Heart right ventricle (tissue), 16 donors: Measurements from ENCODE around the gene MOSPD2. TPM values are rescaled to one million over a fixed set of nuclear protein-coding genes. Genes with fewer than 3 reads are reported as not detected.

Experiments used
- ATAC-seq, 8 donors: fragments of 200-7000 bp; cut with Tn5 transposase; one replicate each; pipeline ENCODE4 v1.9.1; 2020; ENCODE audit warnings: mild to moderate bottlenecking in 8 of 8, moderate library complexity in 8 of 8, moderate number of reproducible peaks in 1 of 8
- DNase-seq, 2 donors: peaks; one replicate each; pipeline ENCODE4 v3.0.0-alpha.2; 2020
- H3K27ac ChIP-seq, 10 donors: fragments of 200-600 bp; sonication (generic) in 2 of 10; one replicate each; pipeline versions ENCODE4 v1.5.0 to v1.8.0; 2020 to 2022; ENCODE audit warnings: mild to moderate bottlenecking in 3 of 10
- H3K27me3 ChIP-seq, 7 donors: fragments of 200-600 bp; one replicate each; pipeline ENCODE4 v1.8.0; 2021 to 2022; ENCODE audit warnings: mild to moderate bottlenecking in 2 of 7
- H3K36me3 ChIP-seq, 9 donors: fragments of 200-600 bp; sonication (generic) in 1 of 9; one replicate each; pipeline versions ENCODE4 v1.5.0 to v1.8.0; 2020 to 2022; ENCODE audit warnings: mild to moderate bottlenecking in 2 of 9
- H3K4me1 ChIP-seq, 9 donors: fragments of 200-600 bp; sonication (generic) in 1 of 9; one replicate each; pipeline versions ENCODE4 v1.5.0 to v1.8.0; 2020 to 2022; ENCODE audit warnings: mild to moderate bottlenecking in 4 of 9
- H3K4me3 ChIP-seq, 10 donors: fragments of 200-600 bp; sonication (generic) in 2 of 10; one replicate each; pipeline versions ENCODE4 v1.5.0 to v1.8.0; 2020 to 2022; ENCODE audit warnings: mild to moderate bottlenecking in 7 of 10, moderate library complexity in 2 of 10
- H3K9me3 ChIP-seq, 11 donors: fragments of 200-600 bp in 10 of 11; sonication (generic) in 2 of 11; one replicate each; pipeline versions ENCODE4 v1.5.0 to v1.8.0; 2013 to 2022; ENCODE audit warnings: mild to moderate bottlenecking in 2 of 11, control low read depth in 1 of 11, moderate library complexity in 1 of 11
- CTCF ChIP-seq, 9 donors: fragments of 200-600 bp; sonication (generic) in 2 of 9; IDR thresholded peaks; one replicate each; pipeline versions ENCODE4 v1.5.0 to v1.8.0; 2021 to 2022; ENCODE audit warnings: antibody characterized with exemption in 9 of 9, mild to moderate bottlenecking in 5 of 9, moderate library complexity in 1 of 9
- WGBS, 2 donors: extraction: QIAGEN DNeasy Blood & Tissue Kit; methylation state at CpG; one replicate each; pipeline ENCODE4 v1.1.7; 2013; ENCODE audit warnings: inconsistent platforms in 1 of 2; 5-methylcytosine and 5-hydroxymethylcytosine counted together
- intact Hi-C, 10 donors: fragments of 100-400 bp; cut with DNase I; formaldehyde crosslinking; loops; one replicate each; pipeline versions ENCODE4 v1.11.1 to v1.14.2; 2022
- polyA plus RNA-seq, 2 donors: library from polyadenylated mRNA; stranded (reverse); fragments of 200-250 nt; gene quantifications; one replicate each; pipeline ENCODE4 v1.2.3, GENCODE V29; 2013
- total RNA-seq, 10 donors: library from RNA; stranded (reverse); fragmentation: NEBNext Ultra II Directional in 3 of 10; extraction: Animal tissue kit (Norgen Biotek cat#: 25700) in 3 of 10; gene quantifications; one replicate each; pipeline versions ENCODE4 v1.2.1 to v1.2.4, GENCODE V29; 2021 to 2023
- donor health status: Arrhythmogenic right ventricular cardiomyopathy.
- donor health status: ischemic (EF 13 %, LVEDD 7.1; RV severe dilation, severe dysfunction).
- donor health status: healthy with polysubstance abuse.
- donor health status: DM: no; HTN: yes; CAD: no.
- donor health status: DM: no; HTN: no; CAD: no.
- donor health status: ischemic (EF 25% LVEDD 6.9; RV normal size, moderate dysfunction).
- donor health status: ischemic (EF 25% LVEDD 5.7; RV mildly dilated, moderate dysfunction).
- donor health status: healthy.
- donor health status: DM: yes; HTN: yes; CAD: no.
- donor health status: Ischemic cardiomyopathy.
- donor health status: ischemic (EF 35%, LVEDD 5.7; RV mildly dilated, moderate dysfunction).
- donor health status: nonischemic (EF 11% LVEDD 7.7; RV severe dilation, severe dysfunction).
- donor health status: DM: yes; HTN: yes; CAD: no.
- donor health status: PGD.
- donor health status: ischemic (EF 29% LVEDD 5.4; RV normal size, mild dysfunction).
- donor health status: nonischemic (EF 23%, LVEDD 6.1; RV moderate dilation, normal function).

Gene MOSPD2
- total and polyA plus RNA-seq, 12 donors = 2.2 to 8.2 (median 5.2) TPM

DNA sequence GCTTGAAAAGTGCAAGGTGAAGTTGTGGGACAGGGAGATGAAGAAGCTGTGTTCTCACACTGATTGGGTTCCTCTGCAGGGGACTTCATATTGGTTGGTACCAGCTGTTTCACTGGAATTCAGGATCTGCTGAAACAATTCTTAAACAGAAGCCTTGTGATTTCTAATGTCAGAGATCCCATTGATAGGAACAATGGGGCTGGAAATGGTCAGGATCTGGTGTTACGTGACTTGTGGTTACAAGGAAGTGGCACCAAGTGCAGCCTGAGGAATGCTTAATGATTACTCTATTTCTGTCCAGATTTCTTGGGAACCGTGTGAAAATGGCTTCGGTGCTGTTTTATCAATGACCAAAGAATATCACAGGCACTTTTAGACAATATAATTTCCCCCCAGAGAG lies 68.1 kb downstream of the MOSPD2 start:
- ATAC-seq = no peak
- Histone ChIP-seq H3K27me3 (no peaks in the 10 kb centered on the region), H3K36me3 (no peaks in the 10 kb centered on the region), H3K4me1 (no peaks in the 10 kb centered on the region), H3K4me3 (no peak overlapping the region), H3K27ac (no peak overlapping the region), H3K9me3 (no peaks in the 10 kb centered on the region)
- intact Hi-C loops = no loop called here
- WGBS, 2 donors = 81 to 84% methylated on average over 3 of the region's 3 CpGs
- DNase-seq = no peak
- no peak for TF ChIP-seq CTCF (IDR thresholded peaks at IDR 0.05)

GRCh38 chrX:14942341-14942740 lies 69.1 kb downstream of the MOSPD2 start:
- intact Hi-C loops = no loop called here
- Histone ChIP-seq H3K27me3 (no peaks in the 10 kb centered on the region), H3K9me3 (no peaks in the 10 kb centered on the region), H3K4me1 (no peaks in the 10 kb centered on the region), H3K4me3 (no peak overlapping the region), H3K27ac (no peak overlapping the region), H3K36me3 (no peaks in the 10 kb centered on the region)
- 90 to 96% methylated on average over 3 of the region's 3 CpGs for WGBS, 2 donors
- DNase-seq = no peak
- no peak for ATAC-seq
- TF ChIP-seq CTCF (IDR thresholded peaks at IDR 0.05) = no peak

DNA sequence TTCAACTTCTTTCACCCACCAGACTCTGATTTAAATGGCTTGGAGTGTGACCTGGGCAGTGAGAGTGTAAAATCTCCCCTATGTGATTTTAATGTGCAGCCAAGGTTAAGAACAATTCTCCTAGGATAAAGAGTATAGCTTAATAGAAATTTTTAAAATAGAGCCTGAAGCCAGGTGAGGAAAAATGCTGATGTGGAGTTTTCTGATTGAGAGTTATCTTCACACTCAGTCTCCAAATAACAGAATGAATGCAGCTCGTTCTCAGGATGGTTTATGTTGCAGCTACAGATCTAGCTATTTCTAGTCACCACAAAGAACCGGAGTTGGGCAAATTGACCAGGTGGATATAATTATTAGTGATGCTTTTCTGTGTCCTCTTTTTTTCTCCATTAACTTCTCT lies 70.7 kb downstream of the MOSPD2 start:
- no peak for TF ChIP-seq CTCF (IDR thresholded peaks at IDR 0.05)
- H3K4me1 ChIP-seq = no peaks in the 10 kb centered on the region
- WGBS, 2 donors = 83 to 85% methylated on average over 2 of the region's 2 CpGs
- H3K27ac ChIP-seq = no peak overlapping the region
- ATAC-seq (no peak), DNase-seq (no peak)
- H3K9me3 ChIP-seq = no peaks in the 10 kb centered on the region
- intact Hi-C loops = no loop called here
- H3K27me3 ChIP-seq = no peaks in the 10 kb centered on the region
- H3K36me3 ChIP-seq = no peaks in the 10 kb centered on the region
- H3K4me3 ChIP-seq = no peak overlapping the region

DNA sequence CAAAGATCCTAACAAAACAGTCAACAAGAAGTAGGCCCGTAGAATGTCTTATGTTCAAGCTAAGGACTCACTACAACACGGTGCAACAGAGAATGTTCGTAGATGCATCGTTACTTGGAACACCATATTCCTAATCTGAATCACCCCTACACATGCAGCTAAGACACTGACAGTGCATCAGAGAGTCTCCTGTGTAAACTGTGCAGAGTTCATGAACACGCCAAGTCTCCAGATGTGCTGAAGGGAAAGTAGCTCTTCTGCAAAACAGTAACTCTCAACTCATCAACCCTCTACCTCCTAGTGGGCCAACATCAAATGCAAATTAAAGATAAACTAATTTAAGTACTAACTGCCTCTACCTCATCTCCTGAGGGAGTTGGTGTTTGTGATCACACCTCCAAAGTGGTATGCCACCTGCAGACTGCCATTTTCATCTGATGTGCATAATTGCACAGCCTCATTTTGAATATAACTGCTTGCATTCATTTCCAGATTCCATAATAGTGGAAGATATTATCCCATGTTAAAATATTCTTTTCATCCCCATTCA lies 73.5 kb downstream of the MOSPD2 start:
- no peak for ATAC-seq
- Histone ChIP-seq H3K9me3 (no peaks in the 10 kb centered on the region), H3K4me1 (no peaks in the 10 kb centered on the region), H3K36me3 (no peaks in the 10 kb centered on the region), H3K4me3 (no peak overlapping the region), H3K27me3 (peaks cover 0 to 3% (median 0%) of the 10 kb centered on the region in 7 donors), H3K27ac (no peak overlapping the region)
- DNase-seq = no peak
- intact Hi-C loops = no loop called here
- 89 to 90% methylated on average over 5 of the region's 5 CpGs for WGBS, 2 donors
- no peak for TF ChIP-seq CTCF (IDR thresholded peaks at IDR 0.05)
